WTC11 (cell line): ENCODE results near the gene RNF10.

Experiments
- CREM ChIP-seq: sonication (generic); formaldehyde crosslinking; IDR thresholded peaks from 2 replicates; pipeline ENCODE4 v1.8.1; 2022; ENCODE audit warnings: mild to moderate bottlenecking, missing genetic modification reagents, moderate library complexity
- HMGA2 ChIP-seq: fragments of 250-450 bp; sonication (Bioruptor Pico); IDR thresholded peaks from 2 replicates; pipeline ENCODE4 v1.4.0; 2021; ENCODE audit warnings: mild to moderate bottlenecking, moderate library complexity
- JUN ChIP-seq: sonication (generic); formaldehyde crosslinking; IDR thresholded peaks from 2 replicates; pipeline ENCODE4 v1.8.0; 2023; ENCODE audit warnings: mild to moderate bottlenecking, missing genetic modification reagents
- PRDM15 ChIP-seq: sonication (generic); formaldehyde crosslinking; IDR thresholded peaks from 2 replicates; pipeline ENCODE4 v1.8.0; 2022; ENCODE audit warnings: missing genetic modification reagents
- ZNF232 ChIP-seq: sonication (generic); formaldehyde crosslinking; IDR thresholded peaks from 2 replicates; pipeline ENCODE4 v1.8.0; 2022; ENCODE audit warnings: mild to moderate bottlenecking, missing genetic modification reagents
- TF ChIP-seq, protein P1 (sequence below): fragments of 200-600 bp; IDR thresholded peaks from 2 replicates; pipeline ENCODE4 v1.8.0; 2022; ENCODE audit warnings: antibody characterized with exemption
- TF ChIP-seq, protein P2 (sequence below): sonication (generic); formaldehyde crosslinking; IDR thresholded peaks from 2 replicates; pipeline ENCODE4 v1.8.1; 2023; ENCODE audit warnings: mild to moderate bottlenecking, missing genetic modification reagents, moderate library complexity

DNA sequence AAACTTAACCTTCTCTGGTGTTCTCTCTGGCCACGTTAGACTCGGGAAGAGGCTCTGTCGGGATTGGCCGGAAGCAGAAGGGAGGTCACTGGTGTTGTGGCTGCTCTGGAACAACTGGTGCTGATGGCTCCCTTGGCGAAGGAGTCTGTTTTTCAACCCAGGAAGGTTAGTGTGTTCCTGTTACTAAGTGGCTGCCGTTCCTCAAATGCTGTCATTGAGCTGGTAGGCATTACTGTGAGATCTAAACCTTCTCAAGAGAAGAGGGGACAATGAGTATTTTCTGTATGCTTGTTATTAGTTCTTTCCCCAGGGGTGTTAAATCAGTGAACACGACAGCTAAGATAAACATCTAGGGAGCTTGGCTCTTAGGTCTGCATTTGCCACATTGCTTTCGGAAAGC, 28.8 kb downstream of the RNF10 start:
- TF ChIP-seq ZNF232 (CRISPR knock-in tag), result no peak
- TF ChIP-seq, protein P1, sequence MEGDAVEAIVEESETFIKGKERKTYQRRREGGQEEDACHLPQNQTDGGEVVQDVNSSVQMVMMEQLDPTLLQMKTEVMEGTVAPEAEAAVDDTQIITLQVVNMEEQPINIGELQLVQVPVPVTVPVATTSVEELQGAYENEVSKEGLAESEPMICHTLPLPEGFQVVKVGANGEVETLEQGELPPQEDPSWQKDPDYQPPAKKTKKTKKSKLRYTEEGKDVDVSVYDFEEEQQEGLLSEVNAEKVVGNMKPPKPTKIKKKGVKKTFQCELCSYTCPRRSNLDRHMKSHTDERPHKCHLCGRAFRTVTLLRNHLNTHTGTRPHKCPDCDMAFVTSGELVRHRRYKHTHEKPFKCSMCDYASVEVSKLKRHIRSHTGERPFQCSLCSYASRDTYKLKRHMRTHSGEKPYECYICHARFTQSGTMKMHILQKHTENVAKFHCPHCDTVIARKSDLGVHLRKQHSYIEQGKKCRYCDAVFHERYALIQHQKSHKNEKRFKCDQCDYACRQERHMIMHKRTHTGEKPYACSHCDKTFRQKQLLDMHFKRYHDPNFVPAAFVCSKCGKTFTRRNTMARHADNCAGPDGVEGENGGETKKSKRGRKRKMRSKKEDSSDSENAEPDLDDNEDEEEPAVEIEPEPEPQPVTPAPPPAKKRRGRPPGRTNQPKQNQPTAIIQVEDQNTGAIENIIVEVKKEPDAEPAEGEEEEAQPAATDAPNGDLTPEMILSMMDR, result no peak
- TF ChIP-seq PRDM15 (CRISPR knock-in tag), result no peak
- TF ChIP-seq HMGA2, result no peak
- TF ChIP-seq, protein P2, sequence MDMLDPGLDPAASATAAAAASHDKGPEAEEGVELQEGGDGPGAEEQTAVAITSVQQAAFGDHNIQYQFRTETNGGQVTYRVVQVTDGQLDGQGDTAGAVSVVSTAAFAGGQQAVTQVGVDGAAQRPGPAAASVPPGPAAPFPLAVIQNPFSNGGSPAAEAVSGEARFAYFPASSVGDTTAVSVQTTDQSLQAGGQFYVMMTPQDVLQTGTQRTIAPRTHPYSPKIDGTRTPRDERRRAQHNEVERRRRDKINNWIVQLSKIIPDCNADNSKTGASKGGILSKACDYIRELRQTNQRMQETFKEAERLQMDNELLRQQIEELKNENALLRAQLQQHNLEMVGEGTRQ (CRISPR knock-in tag), result no peak
- TF ChIP-seq JUN (CRISPR knock-in tag), result no peak
- no peak for TF ChIP-seq CREM (CRISPR knock-in tag)
